Measurements from ENCODE around the gene CYP2D6. TPM values are rescaled to one million over a fixed set of nuclear protein-coding genes. Genes with fewer than 3 reads are reported as not detected.

CYP2D6 gene
- total and polyA plus RNA-seq, 2 of the 13 experiments (the other 11 are each of a cell fraction or from before 2014, with no cell fraction given) = 1.0 to 3.7 TPM

DNA sequence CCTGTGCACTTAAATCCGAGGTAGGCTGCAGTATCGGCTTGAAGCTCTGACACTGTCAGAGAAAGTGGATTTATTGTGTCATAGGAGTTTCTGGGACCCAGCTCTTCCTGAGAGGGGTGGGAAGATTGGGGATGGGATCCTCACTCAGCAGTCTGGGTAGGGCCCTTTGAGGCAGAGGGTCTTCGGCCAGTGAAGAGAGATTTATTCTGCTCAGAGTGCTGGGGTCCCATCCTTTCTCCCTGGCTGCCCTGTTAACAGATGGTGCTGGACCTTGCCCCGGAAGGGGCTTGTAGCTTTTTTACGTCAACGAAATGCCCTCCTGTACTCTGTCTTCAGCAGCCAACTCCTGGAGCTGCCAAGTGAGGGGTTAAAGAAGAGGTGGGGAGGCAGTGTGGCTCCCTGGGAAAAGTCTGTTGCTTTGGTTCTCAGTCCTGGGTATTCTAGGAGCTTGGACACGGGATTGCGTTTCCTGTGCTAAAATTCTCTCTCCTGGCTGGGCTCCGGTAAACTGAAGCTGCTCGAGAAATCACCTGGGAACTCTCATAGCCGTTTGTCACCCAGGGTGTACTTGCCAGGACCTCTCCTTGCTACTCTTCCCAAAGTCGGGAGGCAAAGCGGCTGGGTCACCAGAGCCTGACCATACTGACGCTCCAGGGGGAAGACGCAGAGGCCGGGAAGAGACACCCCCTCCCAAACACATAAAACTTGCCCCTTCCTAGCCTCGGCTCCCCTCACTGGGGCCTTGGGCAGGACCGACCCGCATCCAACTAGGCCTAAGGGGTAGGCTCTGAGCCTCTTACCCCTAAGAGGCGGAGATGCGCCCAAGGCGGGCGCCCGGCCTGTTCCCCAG is 51.9 kb downstream of the CYP2D6 start (continued):
- TF ChIP-seq SP4 (CRISPR knock-in tag; IDR thresholded peaks at IDR 0.05) = 0 out of 2 replicates have a peak, but pooled peaks have one; percentile 32
- TF ChIP-seq ZNF572 (CRISPR knock-in tag; IDR thresholded peaks at IDR 0.05) = no peak
- no peak for TF ChIP-seq ZNF282 (IDR thresholded peaks at IDR 0.05; ENCODE audit: partially characterized antibody)
- TF ChIP-seq ZNF652 (CRISPR knock-in tag; IDR thresholded peaks at IDR 0.05; ENCODE audit: borderline replicate concordance, low read depth) = peak; percentile 85; the same call in 1 of the 2 replicates
- TF ChIP-seq, protein P1, sequence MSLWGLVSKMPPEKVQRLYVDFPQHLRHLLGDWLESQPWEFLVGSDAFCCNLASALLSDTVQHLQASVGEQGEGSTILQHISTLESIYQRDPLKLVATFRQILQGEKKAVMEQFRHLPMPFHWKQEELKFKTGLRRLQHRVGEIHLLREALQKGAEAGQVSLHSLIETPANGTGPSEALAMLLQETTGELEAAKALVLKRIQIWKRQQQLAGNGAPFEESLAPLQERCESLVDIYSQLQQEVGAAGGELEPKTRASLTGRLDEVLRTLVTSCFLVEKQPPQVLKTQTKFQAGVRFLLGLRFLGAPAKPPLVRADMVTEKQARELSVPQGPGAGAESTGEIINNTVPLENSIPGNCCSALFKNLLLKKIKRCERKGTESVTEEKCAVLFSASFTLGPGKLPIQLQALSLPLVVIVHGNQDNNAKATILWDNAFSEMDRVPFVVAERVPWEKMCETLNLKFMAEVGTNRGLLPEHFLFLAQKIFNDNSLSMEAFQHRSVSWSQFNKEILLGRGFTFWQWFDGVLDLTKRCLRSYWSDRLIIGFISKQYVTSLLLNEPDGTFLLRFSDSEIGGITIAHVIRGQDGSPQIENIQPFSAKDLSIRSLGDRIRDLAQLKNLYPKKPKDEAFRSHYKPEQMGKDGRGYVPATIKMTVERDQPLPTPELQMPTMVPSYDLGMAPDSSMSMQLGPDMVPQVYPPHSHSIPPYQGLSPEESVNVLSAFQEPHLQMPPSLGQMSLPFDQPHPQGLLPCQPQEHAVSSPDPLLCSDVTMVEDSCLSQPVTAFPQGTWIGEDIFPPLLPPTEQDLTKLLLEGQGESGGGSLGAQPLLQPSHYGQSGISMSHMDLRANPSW (CRISPR knock-in tag; IDR thresholded peaks at IDR 0.05; ENCODE audit: borderline replicate concordance) = no peak
- TF ChIP-seq HMG20B (CRISPR knock-in tag; conservative IDR thresholded peaks at IDR 0.05) = no peak
- no peak for TF ChIP-seq ZNF589 (CRISPR knock-in tag; conservative IDR thresholded peaks at IDR 0.05)
- TF ChIP-seq ZFP37 (CRISPR knock-in tag; IDR thresholded peaks at IDR 0.05; ENCODE audit: borderline replicate concordance) = no peak
- TF ChIP-seq, protein P2, sequence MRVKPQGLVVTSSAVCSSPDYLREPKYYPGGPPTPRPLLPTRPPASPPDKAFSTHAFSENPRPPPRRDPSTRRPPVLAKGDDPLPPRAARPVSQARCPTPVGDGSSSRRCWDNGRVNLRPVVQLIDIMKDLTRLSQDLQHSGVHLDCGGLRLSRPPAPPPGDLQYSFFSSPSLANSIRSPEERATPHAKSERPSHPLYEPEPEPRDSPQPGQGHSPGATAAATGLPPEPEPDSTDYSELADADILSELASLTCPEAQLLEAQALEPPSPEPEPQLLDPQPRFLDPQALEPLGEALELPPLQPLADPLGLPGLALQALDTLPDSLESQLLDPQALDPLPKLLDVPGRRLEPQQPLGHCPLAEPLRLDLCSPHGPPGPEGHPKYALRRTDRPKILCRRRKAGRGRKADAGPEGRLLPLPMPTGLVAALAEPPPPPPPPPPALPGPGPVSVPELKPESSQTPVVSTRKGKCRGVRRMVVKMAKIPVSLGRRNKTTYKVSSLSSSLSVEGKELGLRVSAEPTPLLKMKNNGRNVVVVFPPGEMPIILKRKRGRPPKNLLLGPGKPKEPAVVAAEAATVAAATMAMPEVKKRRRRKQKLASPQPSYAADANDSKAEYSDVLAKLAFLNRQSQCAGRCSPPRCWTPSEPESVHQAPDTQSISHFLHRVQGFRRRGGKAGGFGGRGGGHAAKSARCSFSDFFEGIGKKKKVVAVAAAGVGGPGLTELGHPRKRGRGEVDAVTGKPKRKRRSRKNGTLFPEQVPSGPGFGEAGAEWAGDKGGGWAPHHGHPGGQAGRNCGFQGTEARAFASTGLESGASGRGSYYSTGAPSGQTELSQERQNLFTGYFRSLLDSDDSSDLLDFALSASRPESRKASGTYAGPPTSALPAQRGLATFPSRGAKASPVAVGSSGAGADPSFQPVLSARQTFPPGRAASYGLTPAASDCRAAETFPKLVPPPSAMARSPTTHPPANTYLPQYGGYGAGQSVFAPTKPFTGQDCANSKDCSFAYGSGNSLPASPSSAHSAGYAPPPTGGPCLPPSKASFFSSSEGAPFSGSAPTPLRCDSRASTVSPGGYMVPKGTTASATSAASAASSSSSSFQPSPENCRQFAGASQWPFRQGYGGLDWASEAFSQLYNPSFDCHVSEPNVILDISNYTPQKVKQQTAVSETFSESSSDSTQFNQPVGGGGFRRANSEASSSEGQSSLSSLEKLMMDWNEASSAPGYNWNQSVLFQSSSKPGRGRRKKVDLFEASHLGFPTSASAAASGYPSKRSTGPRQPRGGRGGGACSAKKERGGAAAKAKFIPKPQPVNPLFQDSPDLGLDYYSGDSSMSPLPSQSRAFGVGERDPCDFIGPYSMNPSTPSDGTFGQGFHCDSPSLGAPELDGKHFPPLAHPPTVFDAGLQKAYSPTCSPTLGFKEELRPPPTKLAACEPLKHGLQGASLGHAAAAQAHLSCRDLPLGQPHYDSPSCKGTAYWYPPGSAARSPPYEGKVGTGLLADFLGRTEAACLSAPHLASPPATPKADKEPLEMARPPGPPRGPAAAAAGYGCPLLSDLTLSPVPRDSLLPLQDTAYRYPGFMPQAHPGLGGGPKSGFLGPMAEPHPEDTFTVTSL (CRISPR knock-in tag; IDR thresholded peaks at IDR 0.05; ENCODE audit: borderline replicate concordance) = no peak
- no peak for TF ChIP-seq ZSCAN21 (CRISPR knock-in tag; IDR thresholded peaks at IDR 0.05; ENCODE audit: borderline replicate concordance)
- TF ChIP-seq KLF13 (CRISPR knock-in tag; IDR thresholded peaks at IDR 0.05) = no peak
- TF ChIP-seq, protein P3, sequence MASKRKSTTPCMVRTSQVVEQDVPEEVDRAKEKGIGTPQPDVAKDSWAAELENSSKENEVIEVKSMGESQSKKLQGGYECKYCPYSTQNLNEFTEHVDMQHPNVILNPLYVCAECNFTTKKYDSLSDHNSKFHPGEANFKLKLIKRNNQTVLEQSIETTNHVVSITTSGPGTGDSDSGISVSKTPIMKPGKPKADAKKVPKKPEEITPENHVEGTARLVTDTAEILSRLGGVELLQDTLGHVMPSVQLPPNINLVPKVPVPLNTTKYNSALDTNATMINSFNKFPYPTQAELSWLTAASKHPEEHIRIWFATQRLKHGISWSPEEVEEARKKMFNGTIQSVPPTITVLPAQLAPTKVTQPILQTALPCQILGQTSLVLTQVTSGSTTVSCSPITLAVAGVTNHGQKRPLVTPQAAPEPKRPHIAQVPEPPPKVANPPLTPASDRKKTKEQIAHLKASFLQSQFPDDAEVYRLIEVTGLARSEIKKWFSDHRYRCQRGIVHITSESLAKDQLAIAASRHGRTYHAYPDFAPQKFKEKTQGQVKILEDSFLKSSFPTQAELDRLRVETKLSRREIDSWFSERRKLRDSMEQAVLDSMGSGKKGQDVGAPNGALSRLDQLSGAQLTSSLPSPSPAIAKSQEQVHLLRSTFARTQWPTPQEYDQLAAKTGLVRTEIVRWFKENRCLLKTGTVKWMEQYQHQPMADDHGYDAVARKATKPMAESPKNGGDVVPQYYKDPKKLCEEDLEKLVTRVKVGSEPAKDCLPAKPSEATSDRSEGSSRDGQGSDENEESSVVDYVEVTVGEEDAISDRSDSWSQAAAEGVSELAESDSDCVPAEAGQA (IDR thresholded peaks at IDR 0.05; ENCODE audit: low read depth) = 0 out of 2 replicates have a peak, but pooled peaks have one; percentile 24
- TF ChIP-seq, protein P3 (CRISPR knock-in tag; IDR thresholded peaks at IDR 0.05; ENCODE audit: borderline replicate concordance) = no peak
- no peak for TF ChIP-seq ARHGAP35 (CRISPR knock-in tag; IDR thresholded peaks at IDR 0.05; ENCODE audit: borderline replicate concordance)

Data from HepG2 (cell line).